Nephron progenitor cell (in vitro differentiated cells): Measurements from ENCODE around the gene LATS2.
A peak's percentile ranks its signal among the peaks of the same experiment; 100 is the strongest.

Source experiments
- DNase-seq: peaks from one replicate; pipeline ENCODE4 v3.0.0; 2021
- H3K27ac Mint-ChIP-seq: 2 replicates; pipeline ENCODE4 v1.8.0; 2021; ENCODE audit warnings: mild to moderate bottlenecking, moderate library complexity, mixed read lengths
- H3K27me3 Mint-ChIP-seq: 2 replicates; pipeline ENCODE4 v1.8.0; 2021; ENCODE audit warnings: mild to moderate bottlenecking, low read depth, mixed read lengths; ENCODE audit not compliant: poor library complexity
- H3K36me3 Mint-ChIP-seq: 2 replicates; pipeline ENCODE4 v1.8.0; 2021; ENCODE audit warnings: low read depth, mixed read lengths
- H3K4me1 Mint-ChIP-seq: 2 replicates; pipeline ENCODE4 v1.8.0; 2021; ENCODE audit warnings: mixed read lengths
- H3K4me3 Mint-ChIP-seq: 2 replicates; pipeline ENCODE4 v1.8.0; 2021; ENCODE audit warnings: mild to moderate bottlenecking, moderate library complexity, mixed read lengths
- H3K9me3 Mint-ChIP-seq: 2 replicates; pipeline ENCODE4 v1.8.0; 2021; ENCODE audit warnings: mild to moderate bottlenecking, moderate library complexity, mixed read lengths
- CTCF ChIP-seq: fragments of 200-600 bp; sonication (generic); IDR thresholded peaks from 2 replicates; pipeline ENCODE4 v1.5.0; 2021; ENCODE audit warnings: antibody characterized with exemption

LATS2 gene

DNA sequence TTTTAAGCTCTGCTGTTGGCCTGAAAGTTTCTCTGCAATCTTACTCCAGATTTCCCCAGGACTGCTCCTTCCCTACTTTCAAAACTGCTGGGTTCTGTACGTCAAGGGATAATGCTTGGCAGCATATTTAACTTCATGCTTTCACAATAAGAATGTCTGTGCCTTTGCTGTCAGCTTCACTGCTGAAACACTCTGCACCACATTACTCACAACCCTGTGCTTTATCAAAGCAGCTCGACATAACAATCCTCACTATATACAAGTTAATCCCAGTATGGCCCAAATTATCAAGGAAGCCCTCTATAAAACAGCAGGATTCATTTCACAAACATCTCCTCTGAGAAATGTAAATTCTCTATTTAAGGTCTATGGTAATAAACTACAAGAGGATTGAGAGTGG lies 17.5 kb downstream of the LATS2 start:
- Mint-ChIP-seq H3K4me1 (peaks cover 56% of the 10 kb centered on the region), H3K4me3 (no peak overlapping the region), H3K9me3 (no peaks in the 10 kb centered on the region), H3K27ac (peak overlapping the region; percentile 94), H3K27me3 (no peaks in the 10 kb centered on the region), H3K36me3 (peaks cover 42% of the 10 kb centered on the region)
- no peak for DNase-seq
- TF ChIP-seq CTCF = no peak

GRCh38 chr13:21040120-21040826 lies 21.1 kb downstream of the LATS2 start:
- H3K27me3 Mint-ChIP-seq = no peaks in the 10 kb centered on the region
- no peak for TF ChIP-seq CTCF
- H3K4me1 Mint-ChIP-seq = peaks cover 42% of the 10 kb centered on the region
- no peaks in the 10 kb centered on the region for H3K9me3 Mint-ChIP-seq
- no peak for DNase-seq
- H3K27ac Mint-ChIP-seq = peak overlapping the region; percentile 86
- peak overlapping the region; percentile 42 for H3K4me3 Mint-ChIP-seq
- H3K36me3 Mint-ChIP-seq = peaks cover 37% of the 10 kb centered on the region

DNA sequence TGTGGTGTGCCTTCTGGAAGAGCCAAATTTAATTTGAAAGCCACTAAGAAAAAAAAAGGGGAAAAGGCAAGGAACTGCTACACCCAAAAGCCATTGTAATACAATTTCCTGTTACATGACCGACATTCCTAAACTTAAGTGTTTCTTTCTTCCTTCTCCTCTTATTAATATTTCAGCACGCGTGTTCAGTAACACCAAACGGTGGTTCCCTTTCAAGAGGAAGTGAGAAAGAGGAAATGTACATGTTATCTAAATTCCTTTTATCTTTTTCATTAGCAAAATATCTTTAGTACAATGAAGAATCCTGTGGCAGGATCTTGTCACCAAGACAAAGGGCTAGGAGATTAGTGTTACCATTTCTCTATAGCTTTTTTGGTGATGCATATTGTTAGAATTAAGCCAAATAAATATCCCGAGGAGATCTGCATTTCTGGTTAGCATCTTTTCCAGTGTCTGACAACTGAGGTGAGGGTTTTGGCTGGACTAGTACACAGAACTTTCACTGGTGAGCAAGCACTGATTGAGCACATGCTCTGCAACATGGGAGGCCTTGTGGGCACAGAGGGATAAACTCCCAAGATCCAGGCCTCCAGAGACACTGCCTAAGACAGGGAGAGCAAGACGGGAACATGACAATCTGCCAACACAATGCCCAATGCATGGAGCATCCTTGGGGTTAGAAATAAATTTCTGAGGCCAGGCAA lies 22.1 kb downstream of the LATS2 start:
- H3K27ac Mint-ChIP-seq = peak overlapping the region; percentile 77
- peaks cover 53% of the 10 kb centered on the region for H3K4me1 Mint-ChIP-seq
- H3K36me3 Mint-ChIP-seq = peaks cover 29% of the 10 kb centered on the region
- H3K4me3 Mint-ChIP-seq = no peak overlapping the region
- DNase-seq = no peak
- H3K27me3 Mint-ChIP-seq = no peaks in the 10 kb centered on the region
- TF ChIP-seq CTCF = no peak
- no peaks in the 10 kb centered on the region for H3K9me3 Mint-ChIP-seq

- no peaks in the 10 kb centered on the region for H3K27me3 Mint-ChIP-seq
- TF ChIP-seq CTCF = no peak
- H3K36me3 Mint-ChIP-seq = peaks cover 21% of the 10 kb centered on the region
- no peaks in the 10 kb centered on the region for H3K9me3 Mint-ChIP-seq
- no peak overlapping the region for H3K4me3 Mint-ChIP-seq
- no peak overlapping the region for H3K27ac Mint-ChIP-seq
- peaks cover 56% of the 10 kb centered on the region for H3K4me1 Mint-ChIP-seq
- no peak for DNase-seq
Observed at GRCh38 chr13:21037656-21038055, 23.7 kb downstream of the LATS2 start.

GRCh38 chr13:21035498-21035897 lies 25.9 kb downstream of the LATS2 start:
- no peak overlapping the region for H3K4me3 Mint-ChIP-seq
- H3K9me3 Mint-ChIP-seq = peaks cover 5% of the 10 kb centered on the region
- peak overlapping the region; percentile 78 for H3K27ac Mint-ChIP-seq
- no peak for TF ChIP-seq CTCF
- no peak for DNase-seq
- peaks cover 44% of the 10 kb centered on the region for H3K4me1 Mint-ChIP-seq
- peaks cover 22% of the 10 kb centered on the region for H3K36me3 Mint-ChIP-seq
- H3K27me3 Mint-ChIP-seq = no peaks in the 10 kb centered on the region
